ENCODE results near the gene ABCB9.

The ABCB9 gene

DNA sequence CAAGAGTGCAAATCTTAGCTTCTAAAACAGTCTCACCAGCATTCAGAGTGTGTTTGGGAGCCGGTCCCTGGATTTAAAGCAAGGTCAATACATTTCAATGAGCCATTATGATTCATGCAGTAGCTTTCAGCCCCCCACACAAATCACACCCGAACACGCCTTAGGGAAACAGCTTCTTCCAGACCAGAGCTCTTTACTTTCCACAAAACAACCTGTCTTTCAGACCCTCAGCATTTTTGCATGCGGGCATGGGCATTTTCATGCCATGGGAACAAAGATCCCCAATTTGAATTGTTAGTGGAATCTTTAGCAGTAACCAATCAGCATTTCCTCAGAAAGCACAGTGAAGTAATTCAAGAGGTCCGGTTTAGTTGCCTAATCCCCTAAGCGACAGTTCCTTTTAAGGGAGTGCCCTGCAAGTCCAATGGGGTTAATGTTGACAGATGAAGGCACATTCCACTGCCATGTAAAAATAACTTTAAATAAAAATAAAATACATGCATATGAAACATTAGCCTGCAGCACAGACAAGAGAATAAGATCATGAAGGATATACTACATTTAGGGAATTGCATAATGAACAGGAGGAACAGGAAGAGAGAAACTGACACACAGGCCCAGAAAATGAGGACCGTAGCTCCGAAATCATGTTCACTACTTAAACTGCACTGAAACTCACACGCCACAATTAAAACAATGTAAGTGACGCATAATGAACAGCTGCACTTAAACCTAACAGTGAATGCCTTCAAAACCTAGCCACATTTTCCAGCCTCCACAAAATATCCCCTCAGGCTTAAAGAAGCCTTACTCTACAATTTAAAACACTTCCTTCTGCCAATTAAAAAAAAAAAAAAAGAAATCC is 74.4 kb downstream of the ABCB9 start:
- TF ChIP-seq, protein P1, sequence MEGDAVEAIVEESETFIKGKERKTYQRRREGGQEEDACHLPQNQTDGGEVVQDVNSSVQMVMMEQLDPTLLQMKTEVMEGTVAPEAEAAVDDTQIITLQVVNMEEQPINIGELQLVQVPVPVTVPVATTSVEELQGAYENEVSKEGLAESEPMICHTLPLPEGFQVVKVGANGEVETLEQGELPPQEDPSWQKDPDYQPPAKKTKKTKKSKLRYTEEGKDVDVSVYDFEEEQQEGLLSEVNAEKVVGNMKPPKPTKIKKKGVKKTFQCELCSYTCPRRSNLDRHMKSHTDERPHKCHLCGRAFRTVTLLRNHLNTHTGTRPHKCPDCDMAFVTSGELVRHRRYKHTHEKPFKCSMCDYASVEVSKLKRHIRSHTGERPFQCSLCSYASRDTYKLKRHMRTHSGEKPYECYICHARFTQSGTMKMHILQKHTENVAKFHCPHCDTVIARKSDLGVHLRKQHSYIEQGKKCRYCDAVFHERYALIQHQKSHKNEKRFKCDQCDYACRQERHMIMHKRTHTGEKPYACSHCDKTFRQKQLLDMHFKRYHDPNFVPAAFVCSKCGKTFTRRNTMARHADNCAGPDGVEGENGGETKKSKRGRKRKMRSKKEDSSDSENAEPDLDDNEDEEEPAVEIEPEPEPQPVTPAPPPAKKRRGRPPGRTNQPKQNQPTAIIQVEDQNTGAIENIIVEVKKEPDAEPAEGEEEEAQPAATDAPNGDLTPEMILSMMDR (IDR thresholded peaks at IDR 0.05): no peak
- TF ChIP-seq ZFX (IDR thresholded peaks at IDR 0.05; ENCODE audit: borderline replicate concordance): no peak
- H3K27ac ChIP-seq: no peak overlapping the region

DNA sequence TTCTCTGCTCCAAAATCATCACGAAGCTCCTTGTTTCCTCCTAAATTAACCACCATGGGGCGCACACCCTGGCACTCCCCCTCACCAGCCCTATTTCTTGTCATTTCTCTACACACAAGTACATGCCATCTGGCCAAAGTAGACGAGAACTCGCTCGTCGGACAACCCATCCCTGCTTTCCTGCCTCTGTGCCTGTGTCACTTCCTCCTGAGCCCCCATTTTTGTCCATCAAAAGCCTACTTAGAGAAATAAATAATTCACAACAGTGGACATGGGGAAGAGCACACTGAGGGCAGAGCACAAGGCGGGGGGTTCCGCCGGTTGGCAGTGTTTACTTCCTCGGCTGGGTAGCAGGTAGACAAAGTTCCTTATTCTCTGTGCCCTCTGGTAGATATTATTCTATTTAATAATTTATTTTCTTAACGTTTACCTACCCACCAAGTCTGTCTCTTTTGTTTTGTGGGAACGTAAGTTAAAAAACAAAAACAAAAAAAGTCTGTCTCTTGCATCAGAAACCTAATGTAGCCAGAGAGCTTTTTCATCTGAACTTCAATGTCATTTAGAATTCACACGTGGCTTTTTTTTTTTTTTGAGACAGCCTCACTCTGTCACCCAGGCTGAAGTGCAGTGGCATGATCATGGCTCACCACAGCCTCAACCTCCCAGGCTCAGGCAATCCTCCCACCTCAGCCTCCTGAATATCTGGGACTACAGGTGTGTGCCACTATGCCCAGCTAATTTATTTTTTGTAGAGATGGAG is 76.3 kb downstream of the ABCB9 start:
- no peak overlapping the region for H3K27ac ChIP-seq
- no peak for TF ChIP-seq ZFX (IDR thresholded peaks at IDR 0.05; ENCODE audit: borderline replicate concordance)
- TF ChIP-seq, protein P1 (IDR thresholded peaks at IDR 0.05): no peak

DNA sequence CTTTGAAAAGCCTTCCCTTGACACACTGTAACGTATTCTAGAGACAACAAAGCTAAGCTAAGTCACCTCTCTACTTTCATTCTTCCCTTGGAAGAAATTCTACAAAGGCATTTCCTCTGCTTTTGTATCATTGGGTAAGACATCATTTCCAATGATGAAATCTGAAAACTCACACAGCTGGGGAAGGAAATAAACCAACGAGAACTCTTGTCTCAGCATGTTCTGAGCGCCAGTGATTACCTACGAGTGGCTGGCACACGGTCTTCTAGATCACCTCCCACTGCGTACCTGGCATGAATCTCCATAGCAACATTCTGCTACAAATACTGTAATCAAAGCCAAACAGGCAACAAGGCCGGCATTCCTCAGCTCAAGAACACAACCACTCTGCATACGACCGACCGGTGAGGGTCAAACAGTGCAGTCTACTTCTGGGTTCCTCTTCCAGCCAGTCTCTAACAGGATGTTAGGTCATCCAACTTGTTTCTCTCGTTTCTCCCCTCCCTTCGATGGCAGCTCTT is 78.0 kb downstream of the ABCB9 start:
- H3K27ac ChIP-seq: peak overlapping the region; percentile 83
- no peak for TF ChIP-seq ZFX (IDR thresholded peaks at IDR 0.05; ENCODE audit: borderline replicate concordance)
- TF ChIP-seq, protein P1 (IDR thresholded peaks at IDR 0.05): no peak

DNA sequence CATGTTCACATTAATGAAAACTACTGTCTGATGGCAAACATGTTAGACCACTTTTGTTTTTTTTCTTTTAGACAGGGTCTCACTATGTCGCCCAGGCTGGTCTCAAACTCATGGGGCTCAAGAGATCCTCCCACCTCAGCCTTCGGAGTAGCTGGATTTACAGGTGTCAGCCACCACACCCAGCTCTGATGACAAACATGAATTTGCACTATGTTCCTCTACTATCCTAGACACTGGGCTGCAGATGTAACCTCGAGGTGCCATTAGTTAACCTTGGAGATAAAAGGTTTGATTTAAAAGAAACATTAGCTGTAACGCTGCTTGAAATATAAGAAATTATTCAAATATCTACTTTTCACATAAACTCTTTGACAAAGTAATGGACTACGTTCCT is 78.4 kb downstream of the ABCB9 start:
- TF ChIP-seq, protein P1 (IDR thresholded peaks at IDR 0.05): no peak
- TF ChIP-seq ZFX (IDR thresholded peaks at IDR 0.05; ENCODE audit: borderline replicate concordance): no peak
- peak overlapping the region; percentile 83 for H3K27ac ChIP-seq

DNA sequence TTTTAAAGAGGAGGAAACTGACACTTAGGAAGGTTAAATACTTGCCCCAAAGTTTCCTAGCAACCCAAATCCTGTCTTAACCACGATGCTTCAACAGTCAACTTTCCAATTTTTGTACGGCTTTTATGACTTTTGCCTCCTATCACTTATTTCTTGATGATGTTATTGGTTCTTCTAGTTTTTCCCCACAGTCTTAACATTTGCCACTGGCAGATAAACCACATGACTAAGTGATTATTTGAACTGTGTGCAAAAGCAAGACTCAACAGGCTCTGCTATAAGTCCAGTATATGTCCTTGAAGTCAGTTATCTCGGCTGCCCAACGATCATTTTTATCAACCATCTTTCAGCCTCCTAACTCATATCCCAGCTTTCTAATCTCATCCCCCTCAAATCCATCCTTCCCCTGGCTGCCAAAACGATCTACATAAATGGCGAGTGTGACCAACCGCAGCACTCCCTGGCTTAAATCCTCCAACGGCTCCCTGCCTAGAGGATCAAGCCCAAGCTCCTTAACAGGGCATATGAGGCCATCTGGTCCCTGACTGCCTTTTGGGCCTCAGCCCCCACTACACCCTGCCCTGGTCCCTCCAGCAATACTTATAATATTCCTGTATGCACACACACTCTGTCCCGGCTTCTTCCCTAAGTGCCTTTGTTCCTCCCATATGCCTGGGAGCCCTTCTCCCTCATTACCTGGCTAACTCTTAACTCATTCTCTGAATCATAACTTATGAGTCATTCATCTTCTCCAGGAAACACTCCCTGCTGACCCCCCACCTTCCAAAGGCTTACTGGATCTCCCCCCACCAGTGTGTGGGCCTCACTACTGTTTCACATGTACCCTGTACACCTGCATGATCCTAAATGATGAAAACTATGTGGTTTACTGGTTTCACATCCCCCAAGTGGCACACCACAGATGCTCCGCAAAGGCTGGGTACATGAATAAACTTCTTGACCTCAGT is 79.1 kb downstream of the ABCB9 start:
- peak overlapping the region; percentile 83 for H3K27ac ChIP-seq
- TF ChIP-seq, protein P1 (IDR thresholded peaks at IDR 0.05): no peak
- no peak for TF ChIP-seq ZFX (IDR thresholded peaks at IDR 0.05; ENCODE audit: borderline replicate concordance)

DNA sequence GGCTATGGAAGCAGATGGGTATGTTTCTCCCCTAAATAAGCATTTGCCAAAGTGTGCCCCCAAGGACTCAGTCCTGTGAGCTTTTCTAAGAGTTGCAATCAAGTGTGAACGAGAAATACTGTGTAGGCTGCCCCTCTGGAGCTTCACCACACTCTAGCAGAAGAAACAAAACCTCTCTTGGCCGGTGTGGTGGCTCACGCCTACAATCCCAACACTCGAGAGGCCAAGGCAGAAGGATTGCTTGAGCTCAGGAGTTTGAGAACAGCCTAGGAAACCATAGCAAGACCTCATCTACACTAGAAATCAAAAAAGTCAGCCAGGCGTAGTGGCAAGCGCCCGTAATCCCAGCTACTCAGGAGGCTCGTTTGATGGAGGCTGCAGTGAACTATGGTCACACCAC is 80.1 kb downstream of the ABCB9 start:
- no peak overlapping the region for H3K27ac ChIP-seq
- TF ChIP-seq, protein P1 (IDR thresholded peaks at IDR 0.05): no peak
- TF ChIP-seq ZFX (IDR thresholded peaks at IDR 0.05; ENCODE audit: borderline replicate concordance): no peak
